H1 (cell line): ENCODE measurements around the gene CIC. TPM values are rescaled to one million over a fixed set of nuclear protein-coding genes. Genes with fewer than 3 reads are reported as not detected.

Source experiments
- CBX8 ChIP-seq: fragments of 300-800, 300-1000 bp; sonication (generic); IDR thresholded peaks from 2 replicates; pipeline ENCODE4 v1.7.1; 2016; ENCODE audit warnings: low read depth, low read length, borderline replicate concordance
- CEBPB ChIP-seq: IDR thresholded peaks from 2 replicates; pipeline ENCODE4 v1.6.1; 2012; ENCODE audit warnings: low read depth, low read length
- CHD2 ChIP-seq: IDR thresholded peaks from 2 replicates; pipeline ENCODE4 v1.6.1; 2012; ENCODE audit warnings: low read length, improper control_type of control experiment
- CTCF ChIP-seq, 3 experiments: IDR thresholded peaks; 1 replicate in 2 of 3; 2 replicates in 1 of 3; pipeline versions ENCODE4 v1.5.1 to v1.6.1; 2011; ENCODE audit warnings: low read length in 3 of 3, mild to moderate bottlenecking in 3 of 3, inconsistent platforms in 2 of 3, low read depth in 1 of 3, moderate library complexity in 1 of 3; ENCODE audit not compliant: insufficient read depth in 1 of 3; ENCODE audit errors: control extremely low read depth in 1 of 3
- HDAC2 ChIP-seq, 2 experiments: fragments of 300-600 bp in 1 of 2; sonication (generic) in 1 of 2; IDR thresholded peaks; 2 replicates each; pipeline ENCODE4 v1.6.1; 2011 to 2012; ENCODE audit warnings: low read depth in 2 of 2, low read length in 2 of 2, mild to moderate bottlenecking in 2 of 2, moderate library complexity in 2 of 2, borderline replicate concordance in 1 of 2, inconsistent platforms in 1 of 2
- POLR2A ChIP-seq, 2 experiments: IDR thresholded peaks; 1 replicate in 1 of 2; 2 replicates in 1 of 2; pipeline ENCODE4 v1.6.1; 2011; ENCODE audit warnings: low read depth in 2 of 2, low read length in 2 of 2, mild to moderate bottlenecking in 2 of 2; ENCODE audit errors: control extremely low read depth in 1 of 2
- POLR2AphosphoS5 ChIP-seq: IDR thresholded peaks from 2 replicates; pipeline ENCODE4 v1.6.1; 2011; ENCODE audit warnings: low read depth, low read length
- TAF1 ChIP-seq: IDR thresholded peaks from 2 replicates; pipeline ENCODE4 v1.6.1; 2011; ENCODE audit warnings: mild to moderate bottlenecking, low read depth, low read length
- YY1 ChIP-seq: IDR thresholded peaks from 2 replicates; pipeline ENCODE4 v1.6.1; 2011; ENCODE audit warnings: low read depth, mild to moderate bottlenecking, low read length
- polyA plus RNA-seq, 7 experiments: library from polyadenylated mRNA; depleted of rRNA in 3 of 7; stranded (reverse) in 5 of 7; unstranded in 2 of 7; fragments of >200 nt in 5 of 7; fragments of 200-250 nt in 2 of 7; gene quantifications; 1 replicate in 5 of 7; 2 replicates in 1 of 7; 4 replicates in 1 of 7; pipeline versions ENCODE4 v1.2.1 to v1.2.3, GENCODE V29; 2011 to 2013; ENCODE audit warnings: missing spikeins in 2 of 7, mixed read lengths in 2 of 7
- total RNA-seq: library from RNA; stranded (reverse); fragmentation: NEBNext Ultra II Directional; extraction: Animal tissue kit (Norgen Biotek cat#: 25700); gene quantifications from 2 replicates; pipeline ENCODE4 v1.2.1, GENCODE V29; 2021
- TF ChIP-seq, protein P1 (sequence below): IDR thresholded peaks from 2 replicates; pipeline ENCODE4 v1.6.1; 2011; ENCODE audit warnings: low read depth, mild to moderate bottlenecking, low read length; ENCODE audit not compliant: insufficient read depth

Gene CIC
- total and polyA plus RNA-seq, 2 of the 8 experiments (the other 6 are each of a cell fraction or from before 2014, with no cell fraction given) = 13.2 to 43.6 TPM

- peak; percentile 87 to 100 (median 98) for TF ChIP-seq CTCF (IDR thresholded peaks at IDR 0.05; ENCODE audit: control extremely low read depth in 1 of 3, insufficient read depth in 1 of 3, low read depth in 1 of 3, low read length in 3 of 3)
- TF ChIP-seq HDAC2 (IDR thresholded peaks at IDR 0.05; ENCODE audit: borderline replicate concordance in 1 of 2, low read depth in 2 of 2, low read length in 2 of 2) = no peak
- TF ChIP-seq POLR2A (IDR thresholded peaks at IDR 0.05; ENCODE audit: control extremely low read depth in 1 of 2, low read depth in 2 of 2, low read length in 2 of 2) = peak in 1 of 2 experiments; percentile 18; a peak in 1 of 3 replicates
- no peak for TF ChIP-seq CBX8
- TF ChIP-seq TAF1 = no peak
- TF ChIP-seq, protein P1, sequence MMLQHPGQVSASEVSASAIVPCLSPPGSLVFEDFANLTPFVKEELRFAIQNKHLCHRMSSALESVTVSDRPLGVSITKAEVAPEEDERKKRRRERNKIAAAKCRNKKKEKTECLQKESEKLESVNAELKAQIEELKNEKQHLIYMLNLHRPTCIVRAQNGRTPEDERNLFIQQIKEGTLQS = no peak
- TF ChIP-seq CHD2 = 0 out of 2 replicates have a peak, but pooled peaks have one; percentile 26
- no peak for TF ChIP-seq CEBPB
- no peak for TF ChIP-seq YY1
- peak; percentile 78 for TF ChIP-seq POLR2AphosphoS5
- TF ChIP-seq, all 59 proteins: peak for 9
Measured at GRCh38 chr19:42295831-42296525, 26.9 kb downstream of the CIC start (continued).
